ENCODE measurements around the gene TTC3.

GRCh38 chr21:37074197-37074510 lies 1.1 kb downstream of the TTC3 start:
- TF ChIP-seq CTCF (conservative IDR thresholded peaks at IDR 0.05; ENCODE audit: low read length) = no peak
- no peak for TF ChIP-seq EZH2phosphoT487 (IDR thresholded peaks at IDR 0.05; ENCODE audit: borderline replicate concordance, low read depth, low read length)
